NT2/D1 (cell line): ENCODE data around the gene ECM1.

Experiments
- SUZ12 ChIP-seq: IDR thresholded peaks from 2 replicates; pipeline ENCODE4 v1.6.1; 2011; ENCODE audit not compliant: insufficient read length, insufficient read depth; ENCODE audit errors: extremely low read depth
- YY1 ChIP-seq: IDR thresholded peaks from 2 replicates; pipeline ENCODE4 v1.6.1; 2011; ENCODE audit not compliant: insufficient read length, insufficient read depth
- ZNF274 ChIP-seq: IDR thresholded peaks from 2 replicates; pipeline ENCODE4 v1.6.1; 2011; ENCODE audit warnings: mild to moderate bottlenecking, low read depth, low read length

- TF ChIP-seq SUZ12 (no peak), ZNF274 (no peak), YY1 (no peak)
These were observed 34.2 kb upstream of the ECM1 start for GRCh38 chr1:150473659-150474058.
